SK-N-SH treated with all-trans-retinoic acid at 6 μM for 48 hours (cell line): Measurements from ENCODE around the gene ANKRD11.

ENCODE experiments used
- ARNTL ChIP-seq: fragments of 450-650 bp; formaldehyde crosslinking; IDR thresholded peaks from 2 replicates; pipeline ENCODE4 v1.5.0; 2020; ENCODE audit warnings: low read depth, mild to moderate bottlenecking, moderate library complexity, borderline replicate concordance
- BACH2 ChIP-seq: fragments of 250-450 bp; sonication (Bioruptor Pico); IDR thresholded peaks from 2 replicates; pipeline ENCODE4 v1.9.0; 2021; ENCODE audit warnings: mild to moderate bottlenecking, borderline replicate concordance
- TCF4 ChIP-seq: fragments of 250-450 bp; sonication (Bioruptor Pico); IDR thresholded peaks from 2 replicates; pipeline ENCODE4 v1.8.0; 2021; ENCODE audit warnings: mild to moderate bottlenecking, moderate library complexity, borderline replicate concordance

- TF ChIP-seq BACH2 (CRISPR knock-in tag) (no peak), ARNTL (CRISPR knock-in tag) (no peak), TCF4 (CRISPR knock-in tag) (no peak)
Measured at GRCh38 chr16:89507214-89507833, 17.0 kb upstream of the ANKRD11 start.
